Lower leg skin (tissue), 3 donors: ENCODE measurements around the gene TRIM23.

Experiments used
- POLR2A ChIP-seq, 2 donors: fragments of 450-650 bp; IDR thresholded peaks; one replicate each; pipeline ENCODE4 v1.6.1; 2016 to 2017; ENCODE audit warnings: antibody characterized with exemption in 2 of 2, mild to moderate bottlenecking in 1 of 2, moderate library complexity in 1 of 2
- TF ChIP-seq, protein P1 (sequence below), 3 donors: fragments of 450-650 bp; IDR thresholded peaks; one replicate each; pipeline ENCODE4 v1.5.1; 2016; ENCODE audit warnings: antibody characterized with exemption in 3 of 3, mild to moderate bottlenecking in 3 of 3, moderate library complexity in 2 of 3

DNA sequence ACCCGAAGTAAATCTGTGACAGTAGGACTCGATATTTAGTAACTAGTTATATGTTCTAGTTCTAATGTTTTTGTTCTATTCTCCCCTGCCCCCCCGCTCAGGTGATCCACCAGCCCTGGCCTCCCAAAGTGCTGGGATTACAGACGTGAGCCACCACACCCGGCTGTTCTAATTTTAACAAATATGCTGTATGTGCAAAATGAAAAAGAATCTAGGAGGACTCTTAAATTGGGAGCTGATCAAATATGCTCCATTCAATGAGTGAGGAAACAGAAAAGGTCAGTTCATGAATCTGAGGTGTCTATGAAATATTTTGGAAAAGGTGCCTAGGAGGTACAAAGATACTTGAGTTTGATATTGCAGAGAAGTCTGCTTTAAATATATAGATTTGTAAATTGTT lies 78.0 kb downstream of the TRIM23 start:
- TF ChIP-seq, protein P1, sequence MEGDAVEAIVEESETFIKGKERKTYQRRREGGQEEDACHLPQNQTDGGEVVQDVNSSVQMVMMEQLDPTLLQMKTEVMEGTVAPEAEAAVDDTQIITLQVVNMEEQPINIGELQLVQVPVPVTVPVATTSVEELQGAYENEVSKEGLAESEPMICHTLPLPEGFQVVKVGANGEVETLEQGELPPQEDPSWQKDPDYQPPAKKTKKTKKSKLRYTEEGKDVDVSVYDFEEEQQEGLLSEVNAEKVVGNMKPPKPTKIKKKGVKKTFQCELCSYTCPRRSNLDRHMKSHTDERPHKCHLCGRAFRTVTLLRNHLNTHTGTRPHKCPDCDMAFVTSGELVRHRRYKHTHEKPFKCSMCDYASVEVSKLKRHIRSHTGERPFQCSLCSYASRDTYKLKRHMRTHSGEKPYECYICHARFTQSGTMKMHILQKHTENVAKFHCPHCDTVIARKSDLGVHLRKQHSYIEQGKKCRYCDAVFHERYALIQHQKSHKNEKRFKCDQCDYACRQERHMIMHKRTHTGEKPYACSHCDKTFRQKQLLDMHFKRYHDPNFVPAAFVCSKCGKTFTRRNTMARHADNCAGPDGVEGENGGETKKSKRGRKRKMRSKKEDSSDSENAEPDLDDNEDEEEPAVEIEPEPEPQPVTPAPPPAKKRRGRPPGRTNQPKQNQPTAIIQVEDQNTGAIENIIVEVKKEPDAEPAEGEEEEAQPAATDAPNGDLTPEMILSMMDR (IDR thresholded peaks at IDR 0.05), result no peak
- no peak for TF ChIP-seq POLR2A (IDR thresholded peaks at IDR 0.05)
